MCF 10A (cell line): Measurements from ENCODE around the gene GPC6. TPM values are rescaled to one million over a fixed set of nuclear protein-coding genes. Genes with fewer than 3 reads are reported as not detected.
A peak's percentile ranks its signal among the peaks of the same experiment; 100 is the strongest.

ENCODE experiments used
- BruUV-seq: library from RNA; stranded (reverse); fragments of 400-500 nt; replicated peaks from 2 replicates; lab custom pipeline; 2021; lab: Mats Ljungman, UMichigan
- CTCF ChIA-PET: fragments of 300-600 bp; sonication (Branson Sonifier 250); formaldehyde crosslinking; extraction: SDS; loops from one replicate; lab custom pipeline; 2021; ENCODE audit warnings: antibody characterized with exemption, inconsistent platforms; lab: Yijun Ruan, JAX
- POLR2A ChIA-PET: fragments of 300-600, 350-650 bp; sonication (Branson Sonifier 250); formaldehyde crosslinking; extraction: SDS; loops from one replicate; lab custom pipeline; 2020; ENCODE audit warnings: antibody characterized with exemption, inconsistent platforms; lab: Yijun Ruan, JAX
- DNase-seq: peaks from one replicate; pipeline ENCODE4 v3.0.0-alpha.2; 2018; ENCODE audit not compliant: unreplicated experiment
- H3K27ac Mint-ChIP-seq: one replicate; pipeline ENCODE4 v1.8.0; 2022; ENCODE audit warnings: mild to moderate bottlenecking, low read depth, mixed read lengths; ENCODE audit not compliant: unreplicated experiment
- H3K27me3 Mint-ChIP-seq: one replicate; pipeline ENCODE4 v1.8.0; 2022; ENCODE audit warnings: mixed read lengths; ENCODE audit not compliant: insufficient read depth, unreplicated experiment
- H3K36me3 Mint-ChIP-seq: one replicate; pipeline ENCODE4 v1.8.0; 2022; ENCODE audit warnings: mild to moderate bottlenecking, moderate library complexity, mixed read lengths; ENCODE audit not compliant: insufficient read depth, unreplicated experiment
- H3K4me1 Mint-ChIP-seq: one replicate; pipeline ENCODE4 v1.8.0; 2022; ENCODE audit warnings: mixed read lengths; ENCODE audit not compliant: insufficient read depth, unreplicated experiment
- H3K4me3 Mint-ChIP-seq: one replicate; pipeline ENCODE4 v1.8.0; 2022; ENCODE audit warnings: mild to moderate bottlenecking, moderate library complexity, mixed read lengths; ENCODE audit not compliant: unreplicated experiment
- H3K9me3 Mint-ChIP-seq: one replicate; pipeline ENCODE4 v1.8.0; 2022; ENCODE audit warnings: mixed read lengths; ENCODE audit not compliant: unreplicated experiment
- CTCF ChIP-seq: fragments of 200-600 bp; IDR thresholded peaks from one replicate; pipeline ENCODE4 v1.8.0; 2022; ENCODE audit warnings: antibody characterized with exemption, mild to moderate bottlenecking; ENCODE audit not compliant: unreplicated experiment
- intact Hi-C: fragments of 100-400 bp; cut with micrococcal nuclease; formaldehyde crosslinking; loops from 2 replicates; pipeline ENCODE4 v1.14.1; 2022
- total RNA-seq: library from RNA; stranded (reverse); gene quantifications from 2 replicates; pipeline ENCODE4 v1.2.3, GENCODE V29; 2022

GPC6 gene
- total RNA-seq, 1 experiment from 2014 or later = 8.4 TPM

- BruUV-seq = no TSS peak
- no peak overlapping the region for H3K27ac Mint-ChIP-seq
Observed at GRCh38 chr13:93775027-93775426, 548.4 kb downstream of the GPC6 start.

GRCh38 chr13:93775507-93776108 lies 549.0 kb downstream of the GPC6 start:
- no peaks in the 10 kb centered on the region for H3K9me3 Mint-ChIP-seq
- ChIA-PET POLR2A (no interaction called here), CTCF (no interaction called here)
- no peak for TF ChIP-seq CTCF
- H3K27me3 Mint-ChIP-seq = no peaks in the 10 kb centered on the region
- BruUV-seq = no TSS peak
- peak; percentile 17 for DNase-seq
- no peaks in the 10 kb centered on the region for H3K4me1 Mint-ChIP-seq
- intact Hi-C loops = no loop called here
- H3K27ac Mint-ChIP-seq = peak overlapping the region; percentile 68
- no peak overlapping the region for H3K4me3 Mint-ChIP-seq
- no peaks in the 10 kb centered on the region for H3K36me3 Mint-ChIP-seq

More at GRCh38 chr13:93775027-93775426, 548.4 kb downstream of the GPC6 start:
- intact Hi-C loops = no loop called here
- no peaks in the 10 kb centered on the region for H3K9me3 Mint-ChIP-seq
- no peak for DNase-seq
- TF ChIP-seq CTCF = no peak
- H3K4me1 Mint-ChIP-seq = no peaks in the 10 kb centered on the region
- H3K27me3 Mint-ChIP-seq = no peaks in the 10 kb centered on the region
- H3K36me3 Mint-ChIP-seq = no peaks in the 10 kb centered on the region
- no peak overlapping the region for H3K4me3 Mint-ChIP-seq
- ChIA-PET CTCF (no interaction called here), POLR2A (no interaction called here)

GRCh38 chr13:93776936-93777335 lies 550.3 kb downstream of the GPC6 start:
- Mint-ChIP-seq H3K27me3 (no peaks in the 10 kb centered on the region), H3K27ac (no peak overlapping the region), H3K9me3 (no peaks in the 10 kb centered on the region), H3K4me3 (no peak overlapping the region), H3K4me1 (no peaks in the 10 kb centered on the region), H3K36me3 (no peaks in the 10 kb centered on the region)
- intact Hi-C loops = no loop called here
- ChIA-PET POLR2A (no interaction called here), CTCF (interaction anchor here (1.2 to 1.5 kb wide), 2 partner anchors 186 to 809 kb away, joined by 3 to 4 read pairs; no protein-coding TSS in a partner anchor)
- TF ChIP-seq CTCF = no peak
- no peak for DNase-seq
- BruUV-seq = no TSS peak

- BruUV-seq = no TSS peak
- DNase-seq = no peak
- intact Hi-C loops = no loop called here
- Mint-ChIP-seq H3K27me3 (no peaks in the 10 kb centered on the region), H3K36me3 (no peaks in the 10 kb centered on the region), H3K9me3 (no peaks in the 10 kb centered on the region), H3K4me3 (no peak overlapping the region), H3K27ac (no peak overlapping the region), H3K4me1 (no peaks in the 10 kb centered on the region)
- TF ChIP-seq CTCF = no peak
- POLR2A ChIA-PET = interaction anchor here (0.6 kb wide), 1 partner anchor 21 kb away, joined by 3 read pairs; no protein-coding TSS in a partner anchor
- CTCF ChIA-PET = interaction anchor here (1.2 to 1.5 kb wide), 2 partner anchors 186 to 810 kb away, joined by 3 to 4 read pairs; no protein-coding TSS in a partner anchor
Observed at GRCh38 chr13:93777504-93777903, 550.9 kb downstream of the GPC6 start.
